IMR-90 (cell line): Measurements from ENCODE around the gene HYOU1.

ENCODE experiments used
- BHLHE40 ChIP-seq: fragments of 150-350 bp; IDR thresholded peaks from 2 replicates; pipeline ENCODE4 v1.6.1; 2016; ENCODE audit warnings: mild to moderate bottlenecking, low read depth, low read length
- CEBPB ChIP-seq: IDR thresholded peaks from 2 replicates; pipeline ENCODE4 v1.6.1; 2012; ENCODE audit warnings: low read depth, low read length, improper control_type of control experiment
- CHD1 ChIP-seq: IDR thresholded peaks from 2 replicates; pipeline ENCODE4 v1.6.1; 2012; ENCODE audit warnings: low read depth, low read length, improper control_type of control experiment
- CTCF ChIP-seq: conservative IDR thresholded peaks from 2 replicates; pipeline ENCODE4 v1.5.1; 2012; ENCODE audit warnings: mild to moderate bottlenecking, low read depth, low read length, improper control_type of control experiment
- MAFK ChIP-seq: IDR thresholded peaks from 2 replicates; pipeline ENCODE4 v1.6.1; 2012; ENCODE audit warnings: low read depth, low read length, improper control_type of control experiment
- MAZ ChIP-seq: IDR thresholded peaks from 2 replicates; pipeline ENCODE4 v1.6.1; 2012; ENCODE audit warnings: low read depth, mild to moderate bottlenecking, low read length, improper control_type of control experiment, moderate library complexity, borderline replicate concordance
- MXI1 ChIP-seq: IDR thresholded peaks from 2 replicates; pipeline ENCODE4 v1.6.1; 2012; ENCODE audit warnings: low read depth, mild to moderate bottlenecking, low read length, moderate library complexity, borderline replicate concordance
- POLR2A ChIP-seq: IDR thresholded peaks from 2 replicates; pipeline ENCODE4 v1.6.1; 2012; ENCODE audit warnings: mild to moderate bottlenecking, low read depth, low read length
- RCOR1 ChIP-seq: IDR thresholded peaks from 2 replicates; pipeline ENCODE4 v1.6.1; 2012; ENCODE audit warnings: mild to moderate bottlenecking, low read length, improper control_type of control experiment; ENCODE audit not compliant: insufficient replicate concordance
- SMC3 ChIP-seq: fragments of 150-350 bp; IDR thresholded peaks from 2 replicates; pipeline ENCODE4 v1.6.1; 2016; ENCODE audit warnings: low read depth, mild to moderate bottlenecking, antibody characterized with exemption, low read length, moderate library complexity
- USF2 ChIP-seq: fragments of 150-350 bp; IDR thresholded peaks from 2 replicates; pipeline ENCODE4 v1.6.1; 2017; ENCODE audit warnings: mild to moderate bottlenecking, antibody characterized with exemption, low read length, low read depth

GRCh38 chr11:119051440-119052162 lies 5.4 kb downstream of the HYOU1 start:
- no peak for TF ChIP-seq CHD1
- no peak for TF ChIP-seq MAZ
- TF ChIP-seq CTCF: no peak
- no peak for TF ChIP-seq BHLHE40
- TF ChIP-seq POLR2A: no peak
- TF ChIP-seq MXI1: no peak
- no peak for TF ChIP-seq MAFK
- no peak for TF ChIP-seq SMC3
- no peak for TF ChIP-seq CEBPB
- TF ChIP-seq USF2: no peak
- TF ChIP-seq RCOR1: no peak
